ENCODE measurements around the gene SEC14L2. TPM values are rescaled to one million over a fixed set of nuclear protein-coding genes. Genes with fewer than 3 reads are reported as not detected.
A peak's percentile ranks its signal among the peaks of the same experiment; 100 is the strongest.

SEC14L2 gene
- polyA plus RNA-seq, 2 of the 4 experiments (the other 2 are of a cell fraction), result 12.8 to 15.2 TPM

GRCh38 chr22:30426388-30427353 is 29.9 kb downstream of the SEC14L2 start:
- FAIRE-seq, result no peak
- POLR2A ChIA-PET, result interaction anchor here (0.8 kb wide), 1 partner anchor 30 kb away, joined by 3 read pairs; the partner anchor contains the start of gene SEC14L2

GRCh38 chr22:30427871-30428270 is 31.1 kb downstream of the SEC14L2 start:
- POLR2A ChIA-PET, result no interaction called here
- ATAC-seq, result no peak

More at GRCh38 chr22:30426388-30427353, 29.9 kb downstream of the SEC14L2 start:
- peak overlapping the region; percentile 68 for H3K4me3 ChIP-seq
- whole genome bisulfite sequencing (ENCODE audit: missing lambda C conversion rate), result 64% methylated on average over 20 of the region's 29 CpGs
- peaks cover 19% of the 10 kb centered on the region for H3K4me1 ChIP-seq
- ATAC-seq (peak; percentile 21 to 50), DNase-seq (ENCODE audit: low read depth in 1 of 2, low spot score in 1 of 2) (peak; percentile 71 to 89)
- H3K4me2 ChIP-seq, result peak overlapping the region; percentile 90
- TF ChIP-seq POLR2A (IDR thresholded peaks at IDR 0.05; ENCODE audit: low read length), result no peak
- TF ChIP-seq TP53 (CRISPR knock-in tag; IDR thresholded peaks at IDR 0.05), result no peak
- peak; percentile 48; the same call in 2 of the 3 replicates for TF ChIP-seq SMC3 (IDR thresholded peaks at IDR 0.05)
- peak; percentile 45; the same call in 1 of the 2 replicates for TF ChIP-seq MAX (IDR thresholded peaks at IDR 0.05)
- TF ChIP-seq FOXS1 (CRISPR knock-in tag; IDR thresholded peaks at IDR 0.05), result no peak
- no peak for TF ChIP-seq SREBF2 (IDR thresholded peaks at IDR 0.05)
- no peak for TF ChIP-seq NFE2L2 (conservative IDR thresholded peaks at IDR 0.05; ENCODE audit: low read length)
- TF ChIP-seq RAD21 (conservative IDR thresholded peaks at IDR 0.05 in 1 of 2, IDR thresholded peaks at IDR 0.05 in 1 of 2), result peak; percentile 46 to 48
- no peak for TF ChIP-seq KDM1A (IDR thresholded peaks at IDR 0.05; ENCODE audit: low read depth)
- peak; percentile 58 for TF ChIP-seq CTCF (IDR thresholded peaks at IDR 0.05)
- peak; percentile 35; the same call in 1 of the 2 replicates for TF ChIP-seq TFCP2L1 (CRISPR knock-in tag; IDR thresholded peaks at IDR 0.05)
- TF ChIP-seq CEBPB (IDR thresholded peaks at IDR 0.05), result no peak
- TF ChIP-seq RNF2 (IDR thresholded peaks at IDR 0.05; ENCODE audit: borderline replicate concordance, low read depth), result no peak
- peak; percentile 95 for TF ChIP-seq ZFP36 (IDR thresholded peaks at IDR 0.05; ENCODE audit: borderline replicate concordance, partially characterized antibody)
- no peak for TF ChIP-seq ZNF302 (CRISPR knock-in tag; IDR thresholded peaks at IDR 0.05)
- no peak for TF ChIP-seq HOXB5 (CRISPR knock-in tag; IDR thresholded peaks at IDR 0.05)
- CTCF ChIA-PET, result interaction anchor here (0.7 to 3.9 kb wide), 9 partner anchors 12 to 162 kb away, joined by 3 to 17 read pairs (median 6); partner anchors contain the start of gene CASTOR1
- H3K9me3 ChIP-seq, result no peaks in the 10 kb centered on the region
- H3K27ac ChIP-seq, result peak overlapping the region; percentile 97

More at GRCh38 chr22:30427871-30428270, 31.1 kb downstream of the SEC14L2 start:
- H3K4me1 ChIP-seq, result peaks cover 10% of the 10 kb centered on the region
- no peak overlapping the region for H3K4me3 ChIP-seq
- CTCF ChIA-PET, result interaction anchor here (0.6 to 1.2 kb wide), 4 partner anchors 13 to 833 kb away, joined by 3 read pairs; no protein-coding TSS in a partner anchor
- H3K4me2 ChIP-seq, result no peak overlapping the region
- no peaks in the 10 kb centered on the region for H3K9me3 ChIP-seq
- DNase-seq (ENCODE audit: low read depth in 1 of 2, low spot score in 1 of 2) (no peak), FAIRE-seq (no peak)
- TF ChIP-seq FOSB (CRISPR knock-in tag; IDR thresholded peaks at IDR 0.05) (no peak), RNF2 (IDR thresholded peaks at IDR 0.05; ENCODE audit: borderline replicate concordance, low read depth) (no peak), MAX (IDR thresholded peaks at IDR 0.05) (no peak), NR3C1 (IDR thresholded peaks at IDR 0.05) (no peak), SMC3 (IDR thresholded peaks at IDR 0.05) (no peak), CHD4 (IDR thresholded peaks at IDR 0.05; ENCODE audit: borderline replicate concordance) (no peak), TFCP2L1 (CRISPR knock-in tag; IDR thresholded peaks at IDR 0.05) (no peak), EHMT2 (IDR thresholded peaks at IDR 0.05; ENCODE audit: low read depth) (no peak), EP300 (IDR thresholded peaks at IDR 0.05) (no peak), NFE2L2 (conservative IDR thresholded peaks at IDR 0.05; ENCODE audit: low read length) (no peak), HES2 (IDR thresholded peaks at IDR 0.05) (no peak), SREBF2 (IDR thresholded peaks at IDR 0.05) (no peak), BCL3 (IDR thresholded peaks at IDR 0.05) (no peak), HEYL (CRISPR knock-in tag; IDR thresholded peaks at IDR 0.05) (no peak), JUNB (IDR thresholded peaks at IDR 0.05) (no peak), KDM5A (IDR thresholded peaks at IDR 0.05) (no peak)
- TF ChIP-seq, protein P1, sequence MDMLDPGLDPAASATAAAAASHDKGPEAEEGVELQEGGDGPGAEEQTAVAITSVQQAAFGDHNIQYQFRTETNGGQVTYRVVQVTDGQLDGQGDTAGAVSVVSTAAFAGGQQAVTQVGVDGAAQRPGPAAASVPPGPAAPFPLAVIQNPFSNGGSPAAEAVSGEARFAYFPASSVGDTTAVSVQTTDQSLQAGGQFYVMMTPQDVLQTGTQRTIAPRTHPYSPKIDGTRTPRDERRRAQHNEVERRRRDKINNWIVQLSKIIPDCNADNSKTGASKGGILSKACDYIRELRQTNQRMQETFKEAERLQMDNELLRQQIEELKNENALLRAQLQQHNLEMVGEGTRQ (IDR thresholded peaks at IDR 0.05), result no peak
- 78% methylated on average over 1 of the region's 1 CpG for WGBS (ENCODE audit: missing lambda C conversion rate)
- no peak overlapping the region for H3K27ac ChIP-seq
